Right lobe of liver (tissue), 6 donors: ENCODE results near the gene CAT. TPM values are rescaled to one million over a fixed set of nuclear protein-coding genes. Genes with fewer than 3 reads are reported as not detected.

Experiments used
- ATAC-seq, 4 donors: fragments of 200-7000 bp; cut with Tn5 transposase; one replicate each; pipeline ENCODE4 v1.9.1; 2020; ENCODE audit warnings: mild to moderate bottlenecking in 4 of 4, moderate library complexity in 4 of 4
- DNase-seq, 3 donors: peaks; one replicate each; pipeline ENCODE4 v3.0.0-alpha.2; 2020
- H3K27ac ChIP-seq, 3 donors: fragments of 200-600 bp; one replicate each; pipeline ENCODE4 v1.8.0; 2022
- H3K27me3 ChIP-seq, 2 donors: fragments of 200-600 bp; one replicate each; pipeline ENCODE4 v1.8.0; 2022
- H3K36me3 ChIP-seq, 4 donors: fragments of 200-600 bp; sonication (generic) in 1 of 4; one replicate each; pipeline versions ENCODE4 v1.5.1 to v1.8.0; 2017 to 2022; ENCODE audit warnings: control low read depth in 1 of 4
- H3K4me1 ChIP-seq, 4 donors: fragments of 200-600 bp; sonication (generic) in 1 of 4; one replicate each; pipeline versions ENCODE4 v1.5.1 to v1.8.0; 2017 to 2022; ENCODE audit warnings: control low read depth in 1 of 4
- H3K4me3 ChIP-seq, 3 donors: fragments of 200-600 bp; one replicate each; pipeline ENCODE4 v1.8.0; 2022
- H3K9me3 ChIP-seq, 4 donors: fragments of 200-600 bp; sonication (generic) in 1 of 4; one replicate each; pipeline versions ENCODE4 v1.5.1 to v1.8.0; 2017 to 2022; ENCODE audit warnings: control low read depth in 1 of 4
- POLR2A ChIP-seq: fragments of 450-650 bp; IDR thresholded peaks from one replicate; pipeline ENCODE4 v1.6.1; 2017; ENCODE audit warnings: antibody characterized with exemption, mild to moderate bottlenecking
- WGBS: methylation state at CpG from one replicate; pipeline ENCODE4 v1.1.6; 2018; ENCODE audit warnings: low coverage, low lambda C conversion rate; ENCODE audit not compliant: insufficient coverage; ENCODE audit errors: missing lambda C conversion rate; 5-methylcytosine and 5-hydroxymethylcytosine counted together
- intact Hi-C, 2 donors: fragments of 100-400 bp; cut with DNase I; formaldehyde crosslinking; loops; one replicate each; pipeline versions ENCODE4 v1.11.2 to v1.14.1; 2022
- total RNA-seq, 6 experiments: library from RNA; depleted of rRNA in 2 of 6; stranded (reverse); fragments of >200 nt in 2 of 6; fragmentation: NEBNext Ultra II Directional in 3 of 6; extraction: Animal tissue kit (Norgen Biotek cat#: 25700) in 3 of 6; gene quantifications; one replicate each; pipeline versions ENCODE4 v1.1.0 to v1.2.4, GENCODE V29; 2016 to 2023
- TF ChIP-seq, protein P1 (sequence below), 4 donors: fragments of 200-600 bp in 3 of 4; fragments of 450-650 bp in 1 of 4; IDR thresholded peaks; one replicate each; pipeline versions ENCODE4 v1.5.1 to v1.8.0; 2016 to 2022; ENCODE audit warnings: antibody characterized with exemption in 4 of 4, mild to moderate bottlenecking in 2 of 4
- donor health status: DM: no; HTN: yes; CAD: no.
- donor health status: DM: no; HTN: no; CAD: no.
- donor health status: DM: no; HTN: no; CAD: no.
- donor health status: DM: no; HTN: yes; CAD: no.
- donor health status: DM: no; HTN: yes; CAD: no.

The CAT gene
- total RNA-seq, 6 experiments from 2014 or later = 212 to 450 (median 330) TPM

DNA sequence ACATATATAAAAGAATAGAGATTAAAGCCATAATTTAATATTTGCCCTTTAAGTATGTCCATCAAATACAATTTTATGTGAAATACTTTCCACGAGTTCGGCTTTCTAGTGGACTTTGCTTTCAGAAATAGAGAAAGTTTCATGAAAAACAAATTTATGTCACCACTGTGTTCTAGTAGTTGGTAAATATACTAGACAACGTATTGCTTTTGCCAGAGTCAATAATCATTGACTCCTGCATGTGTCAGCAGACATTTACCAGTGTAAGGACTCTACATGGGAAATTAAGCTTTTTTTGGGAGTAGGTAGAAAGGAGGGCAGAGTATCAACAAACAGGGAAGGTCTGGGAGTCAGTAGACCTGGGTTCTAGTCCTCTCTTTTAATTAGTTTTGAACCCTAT lies 32.3 kb upstream of the CAT start:
- Histone ChIP-seq H3K4me1 (peaks cover 0 to 46% (median 5%) of the 10 kb centered on the region in 4 donors), H3K27me3 (no peaks in the 10 kb centered on the region), H3K27ac (peak overlapping the region; percentile 51 to 83 (median 66)), H3K9me3 (no peaks in the 10 kb centered on the region), H3K36me3 (no peaks in the 10 kb centered on the region), H3K4me3 (no peak overlapping the region)
- TF ChIP-seq, protein P1, sequence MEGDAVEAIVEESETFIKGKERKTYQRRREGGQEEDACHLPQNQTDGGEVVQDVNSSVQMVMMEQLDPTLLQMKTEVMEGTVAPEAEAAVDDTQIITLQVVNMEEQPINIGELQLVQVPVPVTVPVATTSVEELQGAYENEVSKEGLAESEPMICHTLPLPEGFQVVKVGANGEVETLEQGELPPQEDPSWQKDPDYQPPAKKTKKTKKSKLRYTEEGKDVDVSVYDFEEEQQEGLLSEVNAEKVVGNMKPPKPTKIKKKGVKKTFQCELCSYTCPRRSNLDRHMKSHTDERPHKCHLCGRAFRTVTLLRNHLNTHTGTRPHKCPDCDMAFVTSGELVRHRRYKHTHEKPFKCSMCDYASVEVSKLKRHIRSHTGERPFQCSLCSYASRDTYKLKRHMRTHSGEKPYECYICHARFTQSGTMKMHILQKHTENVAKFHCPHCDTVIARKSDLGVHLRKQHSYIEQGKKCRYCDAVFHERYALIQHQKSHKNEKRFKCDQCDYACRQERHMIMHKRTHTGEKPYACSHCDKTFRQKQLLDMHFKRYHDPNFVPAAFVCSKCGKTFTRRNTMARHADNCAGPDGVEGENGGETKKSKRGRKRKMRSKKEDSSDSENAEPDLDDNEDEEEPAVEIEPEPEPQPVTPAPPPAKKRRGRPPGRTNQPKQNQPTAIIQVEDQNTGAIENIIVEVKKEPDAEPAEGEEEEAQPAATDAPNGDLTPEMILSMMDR (IDR thresholded peaks at IDR 0.05) = no peak
- TF ChIP-seq POLR2A = no peak
- WGBS = 29% methylated on average over 3 of the region's 3 CpGs
- intact Hi-C loops = no loop called here
- ATAC-seq (peak; percentile 77 to 89 (median 81)), DNase-seq (no peak)

DNA sequence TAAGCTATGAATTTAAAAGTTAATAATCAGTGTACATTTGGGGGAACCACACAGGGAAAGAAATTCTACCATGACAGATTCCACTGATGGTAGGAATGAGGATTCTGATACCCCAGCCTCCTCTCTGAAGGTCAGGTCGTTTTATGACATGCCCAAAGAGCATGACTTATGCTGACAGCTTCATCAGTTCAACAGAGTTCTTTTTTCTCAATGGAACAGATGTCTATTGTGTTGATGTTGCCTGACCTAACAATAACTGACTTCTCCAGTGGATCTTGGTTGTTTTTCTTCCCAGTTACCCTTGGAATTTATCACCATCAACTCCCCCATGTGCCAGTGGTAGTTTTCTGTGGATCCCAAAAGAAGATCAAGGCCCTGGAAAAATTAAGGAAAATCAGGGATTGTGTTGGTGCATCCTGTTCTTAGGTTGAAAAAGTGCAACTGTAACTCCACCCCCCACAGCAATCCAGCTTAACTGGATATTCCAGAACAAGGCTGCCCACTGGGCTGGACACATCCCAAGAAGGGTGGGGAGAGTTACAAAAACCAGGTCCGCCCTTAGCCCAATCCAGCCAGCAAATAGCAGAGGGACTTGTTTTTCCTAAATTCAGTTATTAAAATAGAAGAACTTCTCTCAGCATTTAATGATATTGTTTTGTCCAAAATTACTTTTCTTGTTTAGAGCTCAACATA lies 31.5 kb upstream of the CAT start:
- DNase-seq (peak in 1 of 3 donors; percentile 67), ATAC-seq (peak in 2 of 4 donors; percentile 11 to 15)
- TF ChIP-seq, protein P1 (IDR thresholded peaks at IDR 0.05) = no peak
- no peak for TF ChIP-seq POLR2A
- peaks cover 0 to 46% (median 5%) of the 10 kb centered on the region in 4 donors for H3K4me1 ChIP-seq
- peak overlapping the region; percentile 30 to 67 (median 66) for H3K27ac ChIP-seq
- H3K27me3 ChIP-seq = no peaks in the 10 kb centered on the region
- H3K4me3 ChIP-seq = no peak overlapping the region
- WGBS = 46% methylated on average over 2 of the region's 2 CpGs
- no peaks in the 10 kb centered on the region for H3K9me3 ChIP-seq
- H3K36me3 ChIP-seq = no peaks in the 10 kb centered on the region
- intact Hi-C loops = no loop called here

DNA sequence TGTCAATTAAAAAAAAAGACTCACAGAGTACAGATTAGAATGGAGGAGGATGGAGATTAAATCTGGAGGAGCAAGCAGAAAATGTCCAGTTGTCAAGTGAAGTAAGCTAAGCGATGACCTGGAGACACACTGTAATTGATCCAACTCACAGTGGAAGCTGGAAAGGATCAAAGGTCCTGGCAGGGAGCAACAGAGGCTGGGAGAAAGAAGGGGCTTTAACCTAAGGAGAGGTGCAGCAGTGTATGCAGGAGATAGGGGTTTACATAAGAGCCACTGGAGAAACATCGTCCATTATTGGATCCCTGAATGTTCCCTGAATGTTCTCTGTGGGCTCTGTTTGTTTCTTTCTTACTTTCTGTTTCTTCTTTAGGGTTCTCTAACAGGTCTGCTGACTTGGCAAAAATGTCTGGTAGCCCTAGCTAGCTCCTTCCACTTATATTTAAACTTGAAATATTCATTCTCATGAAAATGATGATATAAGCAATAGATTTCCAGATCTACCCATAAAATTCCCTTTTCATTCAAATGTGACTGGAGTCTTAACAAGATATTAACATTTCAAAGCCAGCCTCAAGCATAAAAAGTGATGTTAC lies 30.1 kb upstream of the CAT start:
- DNase-seq (no peak), ATAC-seq (peak; percentile 47 to 77 (median 70))
- Histone ChIP-seq H3K27me3 (no peaks in the 10 kb centered on the region), H3K4me1 (peaks cover 0 to 38% (median 5%) of the 10 kb centered on the region in 4 donors), H3K4me3 (no peak overlapping the region), H3K27ac (peak overlapping the region in 2 of 3 donors; percentile 60 to 66), H3K9me3 (peaks cover 0 to 7% (median 2%) of the 10 kb centered on the region in 4 donors), H3K36me3 (no peaks in the 10 kb centered on the region)
- intact Hi-C loops = no loop called here
- 14% methylated on average over 2 of the region's 2 CpGs for WGBS
- TF ChIP-seq, protein P1 (IDR thresholded peaks at IDR 0.05) = no peak
- no peak for TF ChIP-seq POLR2A

DNA sequence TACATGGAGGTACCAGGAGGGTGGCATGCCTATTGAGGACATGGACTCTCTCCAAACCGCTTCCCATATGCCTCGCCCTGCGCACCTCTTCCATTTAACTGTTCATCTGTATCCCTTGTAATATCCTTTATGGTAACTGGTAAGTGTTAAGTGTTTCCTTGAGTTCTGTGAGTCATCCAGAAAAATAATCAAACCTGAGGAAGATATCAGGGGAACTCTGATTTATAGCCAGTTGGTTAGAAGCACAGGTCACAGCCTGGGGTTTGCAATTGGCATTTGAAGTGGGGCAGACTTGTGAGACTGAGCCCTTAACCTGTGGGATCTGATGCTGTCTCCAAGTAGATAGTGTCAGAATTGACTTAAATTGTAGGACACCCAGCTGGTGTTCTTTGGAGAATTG lies 27.6 kb upstream of the CAT start:
- no peak overlapping the region for H3K27ac ChIP-seq
- H3K36me3 ChIP-seq = no peaks in the 10 kb centered on the region
- TF ChIP-seq, protein P1 (IDR thresholded peaks at IDR 0.05) = no peak
- no peak for TF ChIP-seq POLR2A
- peaks cover 0 to 7% (median 2%) of the 10 kb centered on the region in 4 donors for H3K9me3 ChIP-seq
- peaks cover 0 to 30% (median 2%) of the 10 kb centered on the region in 4 donors for H3K4me1 ChIP-seq
- H3K27me3 ChIP-seq = no peaks in the 10 kb centered on the region
- WGBS = 70% methylated on average over 3 of the region's 3 CpGs
- H3K4me3 ChIP-seq = no peak overlapping the region
- ATAC-seq = no peak
- intact Hi-C loops = no loop called here
- DNase-seq = no peak
